Epidermal melanocyte (primary cell): ENCODE measurements around the gene LRRC70.
"Not testable (repeated sequence)": the region's sequence is repeated elsewhere in the genome, so short reads cannot be mapped to it uniquely, and the experiment has no call there.

Source experiments
- DNase-seq: peaks from one replicate; pipeline ENCODE4 v3.0.0; 2011; ENCODE audit warnings: low spot score; ENCODE audit not compliant: insufficient read length

LRRC70 gene

GRCh38 chr5:62605638-62606037 lies 27.0 kb downstream of the LRRC70 start:
- no peak for DNase-seq

- DNase-seq, result no peak
Observed at GRCh38 chr5:62606878-62607277, 28.3 kb downstream of the LRRC70 start.

- DNase-seq, result no peak
Observed at GRCh38 chr5:62607615-62608014, 29.0 kb downstream of the LRRC70 start.

GRCh38 chr5:62608529-62609511 lies 30.2 kb downstream of the LRRC70 start:
- DNase-seq, result no peak

DNA sequence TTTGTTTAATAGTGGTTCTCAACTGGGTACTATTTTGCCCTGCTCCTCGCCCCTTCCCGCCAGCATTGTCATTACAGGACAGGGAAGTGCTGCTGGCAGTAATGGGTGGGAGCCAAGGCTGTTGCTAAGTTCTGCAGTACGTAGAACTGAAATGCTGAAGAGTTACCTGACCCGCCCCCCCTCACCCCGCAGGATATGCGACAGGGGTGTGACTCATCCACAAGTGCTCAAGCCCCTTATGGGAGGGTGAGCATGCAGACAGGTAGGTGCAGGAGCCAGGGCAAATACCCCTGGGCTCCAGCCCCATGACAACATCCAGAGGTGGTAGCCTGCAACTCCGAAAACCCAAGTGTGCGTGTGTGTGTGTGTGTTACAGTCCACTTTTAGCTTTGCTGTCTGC lies 35.7 kb downstream of the LRRC70 start:
- no peak for DNase-seq

GRCh38 chr5:62616615-62617277 lies 38.1 kb downstream of the LRRC70 start:
- no peak for DNase-seq

DNA sequence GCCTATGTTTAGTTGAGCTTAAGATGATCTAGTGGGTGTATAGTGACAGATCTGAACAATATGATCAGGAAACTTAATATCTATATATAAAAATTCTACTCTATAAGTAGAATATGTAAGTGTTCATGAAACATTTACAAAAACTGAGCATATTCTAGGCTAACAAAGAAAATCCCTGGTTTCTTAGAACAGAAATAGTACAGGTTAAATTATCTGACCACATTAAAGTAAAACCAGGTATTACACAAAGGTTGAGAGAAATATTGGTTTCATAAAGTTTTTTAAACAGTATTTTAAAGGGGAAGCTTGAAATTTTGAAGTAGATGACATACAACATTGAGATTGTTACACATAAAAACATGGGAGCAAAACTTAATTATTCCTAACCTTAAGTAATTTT lies 39.3 kb downstream of the LRRC70 start:
- no peak for DNase-seq

GRCh38 chr5:62620761-62621160 lies 42.1 kb downstream of the LRRC70 start:
- DNase-seq, result no peak

GRCh38 chr5:62621280-62621679 lies 42.7 kb downstream of the LRRC70 start:
- DNase-seq, result no peak

DNA sequence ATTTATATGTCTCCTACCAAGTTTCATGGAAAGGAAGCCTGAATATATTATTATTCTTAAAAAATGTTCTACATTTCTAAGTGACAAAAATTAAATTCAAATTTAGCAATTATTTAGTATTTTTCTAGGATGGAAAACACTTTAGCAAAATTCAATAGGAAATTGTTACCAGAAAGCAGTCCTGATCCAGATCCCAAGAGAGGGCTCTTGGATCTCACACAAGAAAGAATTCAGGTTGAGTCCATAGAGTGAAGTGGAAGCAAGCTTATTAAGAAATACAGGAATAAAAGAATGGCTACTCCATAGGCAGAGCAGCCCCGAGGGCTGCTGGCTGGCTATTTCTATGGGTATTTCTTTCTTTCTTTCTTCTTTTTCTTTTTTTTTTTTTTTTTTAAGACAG lies 44.7 kb downstream of the LRRC70 start:
- DNase-seq, result no peak

DNA sequence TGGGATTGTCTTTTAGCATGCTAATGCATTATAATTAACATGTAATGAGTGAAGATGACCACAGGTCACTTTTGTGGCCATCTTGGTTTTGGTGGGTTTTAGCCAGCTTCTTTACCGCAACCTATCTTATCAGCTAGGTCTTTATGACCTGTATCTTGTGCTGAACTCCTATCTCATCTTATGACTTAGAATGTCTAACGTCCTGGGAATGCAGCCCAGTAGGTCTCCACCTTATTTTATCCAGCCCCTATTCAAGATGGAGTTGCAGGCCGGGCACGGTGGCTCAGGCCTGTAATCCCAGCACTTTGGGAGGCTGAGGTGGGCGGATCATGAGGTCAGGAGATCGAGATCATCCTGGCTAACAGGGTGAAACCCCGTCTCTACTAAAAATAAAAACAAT lies 45.8 kb downstream of the LRRC70 start:
- DNase-seq, result not testable (repeated sequence)

DNA sequence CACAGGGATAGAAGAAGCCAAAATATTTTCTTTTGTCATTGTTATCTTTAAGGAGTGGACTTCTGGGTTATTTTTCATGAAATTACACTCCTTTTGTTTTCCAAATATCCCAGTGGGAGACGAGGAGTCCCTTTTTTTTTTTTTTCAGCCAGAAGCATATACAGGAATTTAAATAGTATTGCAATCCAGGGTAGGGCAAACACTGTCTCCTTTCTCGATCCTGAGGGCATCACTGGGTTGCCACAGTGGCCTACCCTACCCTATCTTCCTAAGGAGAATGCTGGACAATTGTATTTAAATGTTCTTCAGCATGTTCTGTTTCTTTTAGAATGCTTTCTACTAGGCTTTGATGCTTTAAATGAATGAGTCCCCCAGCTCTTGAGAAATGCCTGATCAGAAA lies 47.9 kb downstream of the LRRC70 start:
- DNase-seq, result no peak

- no peak for DNase-seq
Observed at GRCh38 chr5:62627121-62627520, 48.5 kb downstream of the LRRC70 start.

- no peak for DNase-seq
Observed at GRCh38 chr5:62627901-62628300, 49.3 kb downstream of the LRRC70 start.
